GM18870 (cell line): ENCODE results near the gene SEMA5A.
"Not testable (repeated sequence)": the region's sequence is repeated elsewhere in the genome, so short reads cannot be mapped to it uniquely, and the experiment has no call there.

Experiments
- ATAC-seq: cut with Tn5 transposase; IDR thresholded peaks from one replicate; pipeline ENCODE4 v1.9.1; 2021; ENCODE audit warnings: moderate library complexity; ENCODE audit not compliant: unreplicated experiment

The SEMA5A gene

GRCh38 chr5:9411142-9411541 lies 134.7 kb downstream of the SEMA5A start:
- ATAC-seq = no peak

DNA sequence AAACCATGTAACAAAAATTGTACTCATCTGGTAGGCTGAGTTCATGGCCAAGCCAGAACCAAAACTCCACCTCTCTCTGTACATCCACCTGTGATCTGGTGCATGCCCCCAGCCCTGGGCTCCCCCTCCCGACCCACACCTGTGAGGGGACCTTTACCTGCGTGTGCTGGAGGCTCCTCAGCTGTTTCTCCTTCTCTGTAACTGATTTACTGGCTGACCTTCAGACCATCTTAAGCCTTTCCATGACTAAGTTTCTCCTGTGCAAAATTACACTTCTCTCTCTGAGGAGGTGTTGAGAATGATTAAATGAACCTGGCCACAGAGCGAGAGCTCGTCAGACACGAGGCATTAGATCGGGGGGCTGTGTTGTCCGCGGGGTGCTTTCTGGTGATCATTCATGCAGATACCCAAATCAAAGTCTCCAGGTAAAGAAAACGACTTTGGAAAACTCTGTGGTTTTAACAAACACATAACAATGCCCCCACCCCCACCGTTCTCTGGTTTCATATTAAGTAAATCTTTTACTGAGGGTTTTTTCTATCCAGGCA lies 136.4 kb downstream of the SEMA5A start:
- no peak for ATAC-seq

- ATAC-seq = no peak
Observed at GRCh38 chr5:9408964-9409363, 136.9 kb downstream of the SEMA5A start.

DNA sequence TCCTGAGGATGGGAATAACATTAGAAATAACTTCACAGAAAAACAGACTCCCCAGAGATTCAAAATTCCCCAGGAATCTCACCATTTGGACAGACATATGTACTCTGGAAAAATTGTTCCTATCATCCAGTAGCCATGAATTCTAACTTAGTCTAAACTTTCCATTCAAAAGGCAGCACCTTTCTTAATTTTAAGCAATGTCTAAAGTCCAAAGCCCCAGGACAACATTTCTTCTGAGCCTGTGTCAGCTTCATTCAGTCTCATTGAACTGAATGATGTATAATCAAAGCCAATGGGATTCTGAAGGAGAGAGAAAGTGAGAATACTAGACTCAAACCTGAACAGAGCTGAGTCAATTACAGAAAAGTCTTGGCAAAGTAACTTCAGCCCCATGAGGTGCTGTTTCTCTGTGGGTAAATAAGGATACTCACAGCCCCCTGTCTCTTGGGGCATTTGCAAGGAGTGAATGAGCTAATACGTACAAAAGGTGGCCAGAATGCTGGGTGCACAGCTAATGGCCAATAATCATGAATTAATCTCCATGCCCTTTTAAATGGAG lies 140.6 kb downstream of the SEMA5A start:
- ATAC-seq = peak; percentile 90

DNA sequence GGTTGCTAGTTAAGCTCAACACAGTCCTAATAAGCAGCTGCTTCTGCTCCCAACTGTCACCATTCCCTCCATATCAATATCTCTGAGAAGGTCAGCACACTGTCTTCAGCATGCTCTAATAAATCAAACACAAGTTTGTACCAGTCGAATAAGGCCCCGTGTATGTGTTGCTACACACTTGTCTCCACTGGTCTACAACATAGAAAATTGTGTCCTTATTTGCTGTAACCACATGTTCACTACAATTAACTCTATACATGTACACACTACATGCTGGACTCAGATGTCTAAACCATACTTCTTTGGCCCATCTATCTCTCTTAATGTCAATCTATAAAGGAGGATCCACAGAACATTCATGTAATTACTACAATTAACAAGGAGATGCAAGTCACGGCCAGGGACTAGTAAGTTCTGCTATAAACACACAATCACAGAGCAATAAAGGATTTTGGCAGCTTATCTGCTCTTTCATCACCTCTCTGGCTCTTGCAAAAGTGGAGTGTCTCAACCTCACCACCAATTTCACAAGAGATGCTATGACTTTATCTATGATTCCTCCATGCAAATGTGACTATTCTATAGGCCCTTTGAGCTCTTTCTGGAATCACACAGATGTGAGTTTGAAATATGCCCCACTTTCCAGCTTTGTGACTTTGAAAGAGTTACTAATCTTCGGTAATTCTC lies 143.9 kb downstream of the SEMA5A start:
- ATAC-seq = no peak

- ATAC-seq = not testable (repeated sequence)
Observed at GRCh38 chr5:9399783-9400182, 146.1 kb downstream of the SEMA5A start.

GRCh38 chr5:9399094-9399493 lies 146.8 kb downstream of the SEMA5A start:
- no peak for ATAC-seq

- ATAC-seq = no peak
Observed at GRCh38 chr5:9398227-9398626, 147.6 kb downstream of the SEMA5A start.

- ATAC-seq = no peak
Observed at GRCh38 chr5:9396285-9396770, 149.5 kb downstream of the SEMA5A start.

DNA sequence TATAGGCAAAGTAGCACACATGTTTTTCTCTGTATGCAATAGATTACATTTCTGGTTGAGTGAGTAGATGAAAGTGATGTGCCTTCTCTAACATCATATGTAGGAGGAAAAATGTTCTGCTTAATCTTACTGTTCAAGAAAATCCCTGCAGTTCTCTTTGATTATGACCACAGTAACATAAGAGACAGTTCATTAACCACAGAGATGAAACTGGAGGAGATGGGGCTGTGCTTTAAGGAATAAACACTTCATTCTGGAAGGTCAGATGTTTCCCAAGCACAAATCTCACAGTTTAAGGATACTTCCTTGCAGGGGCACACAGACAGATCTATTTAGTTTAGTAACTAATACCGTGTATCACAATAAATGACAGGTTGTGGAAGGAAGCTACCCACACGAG lies 150.2 kb downstream of the SEMA5A start:
- ATAC-seq = no peak

DNA sequence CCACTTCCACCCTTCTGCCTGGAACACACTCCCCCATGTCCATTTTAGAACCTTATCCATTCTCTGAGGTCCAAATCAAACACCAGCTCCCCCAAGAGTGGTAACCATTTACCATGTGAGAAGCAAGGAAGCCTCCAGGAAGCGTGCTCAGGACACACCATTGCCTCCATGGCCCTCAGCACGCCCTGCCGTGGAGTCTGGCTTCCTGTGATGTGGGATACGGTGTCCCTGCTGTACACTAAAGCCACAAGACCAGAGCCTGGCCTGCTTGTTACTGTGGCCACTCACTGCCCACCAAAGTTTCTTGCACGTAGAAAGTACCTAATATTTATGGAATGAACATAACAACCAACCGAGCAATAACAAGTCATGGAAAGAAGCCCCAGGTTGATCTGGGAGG lies 151.7 kb downstream of the SEMA5A start:
- no peak for ATAC-seq

DNA sequence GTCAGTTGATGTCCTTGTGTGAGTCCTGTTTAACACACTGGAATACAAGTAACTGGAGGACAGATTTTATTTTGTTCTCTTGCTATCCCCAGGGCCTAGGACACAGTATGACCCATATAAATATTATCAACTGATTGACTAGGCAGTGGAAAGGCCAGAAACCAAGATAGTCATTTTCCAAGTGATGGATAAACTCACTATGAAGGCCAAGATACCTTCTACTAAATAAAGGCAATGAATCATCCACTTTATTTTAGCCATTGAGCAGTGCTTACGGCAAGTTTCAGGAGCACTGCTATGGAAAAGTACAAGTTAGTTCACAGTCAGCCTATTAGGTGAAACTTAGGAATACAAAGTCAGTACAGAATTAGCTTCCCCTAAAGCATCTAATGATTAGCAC lies 153.2 kb downstream of the SEMA5A start:
- ATAC-seq = no peak

DNA sequence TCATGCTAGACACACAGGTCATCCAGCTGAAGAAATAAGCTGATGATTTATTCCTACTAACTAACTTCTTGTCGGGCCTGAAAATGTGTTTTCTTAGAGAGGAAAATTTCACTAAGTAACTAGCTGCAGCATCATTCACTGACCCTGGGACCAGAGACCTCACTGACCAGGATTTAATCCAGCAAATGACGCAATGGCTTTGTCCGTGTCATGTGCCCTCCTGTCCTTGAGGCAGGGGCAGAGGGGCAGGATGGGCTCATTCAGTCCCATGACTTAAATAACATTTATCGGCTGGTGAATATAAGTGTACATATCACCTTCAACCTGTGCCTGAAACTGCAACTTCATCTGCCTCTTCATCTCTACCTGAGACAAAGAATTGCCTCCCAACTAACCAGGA lies 154.8 kb downstream of the SEMA5A start:
- ATAC-seq = no peak

GRCh38 chr5:9390113-9390512 lies 155.8 kb downstream of the SEMA5A start:
- no peak for ATAC-seq

GRCh38 chr5:9388941-9389674 lies 156.8 kb downstream of the SEMA5A start:
- ATAC-seq = no peak

DNA sequence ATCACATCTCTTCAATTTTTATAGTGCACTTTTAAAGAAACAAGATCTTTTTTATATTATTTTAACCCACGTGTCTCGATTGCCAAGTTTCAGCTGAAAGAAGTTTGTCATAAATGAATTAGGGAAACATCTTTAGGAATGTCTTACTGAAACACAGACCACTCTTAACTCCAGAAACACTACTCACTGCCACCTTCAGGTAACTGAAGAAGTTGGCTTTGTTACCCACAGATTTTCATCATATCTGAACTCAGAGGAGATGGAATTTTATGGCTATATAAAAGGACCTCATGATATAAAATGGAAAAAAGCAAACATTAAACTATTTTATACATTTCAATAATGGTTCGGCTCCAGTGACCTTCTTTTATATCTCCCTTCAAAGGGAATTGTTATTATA lies 158.0 kb downstream of the SEMA5A start:
- no peak for ATAC-seq

- no peak for ATAC-seq
Observed at GRCh38 chr5:9386945-9387344, 158.9 kb downstream of the SEMA5A start.

DNA sequence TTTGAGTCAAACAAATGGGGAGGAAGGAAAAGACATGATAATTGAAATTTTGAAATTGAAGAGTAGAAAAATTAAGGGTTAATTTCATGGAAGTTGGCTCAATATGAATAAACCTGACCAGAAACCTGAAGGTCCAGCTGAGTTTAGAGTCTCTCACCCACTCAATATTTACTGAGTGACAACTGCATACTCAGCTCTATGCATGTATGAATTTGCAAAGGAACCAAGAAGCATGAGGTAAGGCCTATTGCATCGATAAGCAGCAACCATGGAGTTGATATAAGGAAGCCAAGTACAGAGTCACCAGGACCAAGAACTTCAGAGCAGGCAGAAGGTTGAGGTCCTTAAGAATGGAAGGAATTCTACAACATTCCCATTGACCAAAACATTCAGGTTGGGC lies 163.4 kb downstream of the SEMA5A start:
- ATAC-seq = no peak

- peak; percentile 92 for ATAC-seq
Observed at GRCh38 chr5:9381464-9381863, 164.4 kb downstream of the SEMA5A start.

DNA sequence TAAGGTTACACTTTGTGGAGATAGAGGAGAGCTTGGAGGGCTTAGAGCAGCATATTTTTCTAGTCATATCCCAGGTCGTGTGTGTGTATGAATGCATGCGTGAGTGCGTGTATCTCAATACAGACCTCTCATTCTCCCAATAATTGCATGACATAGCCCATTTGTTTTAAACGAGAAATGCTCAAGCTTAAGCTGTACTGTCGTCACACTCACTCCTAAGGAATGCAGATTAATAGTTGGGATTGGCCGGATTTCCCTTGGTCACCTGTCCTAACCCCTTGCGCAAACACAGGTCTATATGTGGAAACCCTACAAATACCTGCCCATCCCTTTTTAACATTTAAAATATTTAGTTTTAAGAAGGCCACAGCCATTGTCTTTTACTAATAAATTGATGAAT lies 165.8 kb downstream of the SEMA5A start:
- ATAC-seq = no peak

DNA sequence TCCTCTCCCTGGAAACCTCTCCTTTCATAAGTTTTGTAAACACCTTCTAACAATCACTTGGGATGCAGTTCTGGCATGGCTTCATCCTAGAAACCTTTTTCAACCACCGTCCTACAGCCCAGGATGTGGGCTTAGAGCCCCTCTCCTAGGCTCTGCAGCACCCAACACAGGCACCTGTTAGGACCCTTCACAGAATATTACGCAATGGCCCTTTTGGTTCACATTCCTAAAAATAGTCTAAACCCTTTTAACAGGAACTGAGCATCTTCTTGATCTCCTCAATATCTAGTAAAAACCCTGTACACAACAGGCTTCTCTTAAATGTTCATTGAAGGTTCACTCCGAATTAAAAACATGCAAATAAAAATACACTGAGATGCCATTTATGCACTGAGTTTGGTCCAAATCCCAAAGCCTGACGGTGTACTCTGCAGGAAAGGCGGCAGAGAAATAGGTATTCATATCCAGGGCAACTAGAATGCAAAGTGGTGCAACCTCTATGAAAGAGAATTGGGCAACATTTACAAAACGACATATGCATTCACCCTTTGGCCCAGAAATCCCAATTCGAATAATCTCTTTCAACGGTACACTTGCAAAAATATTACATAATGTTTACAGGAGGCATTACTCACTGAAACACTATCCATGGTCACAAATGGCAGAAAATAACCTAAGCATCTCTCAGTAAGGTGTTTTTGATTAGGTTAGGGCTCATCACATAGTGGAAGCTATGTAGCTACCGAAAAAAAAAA lies 169.3 kb downstream of the SEMA5A start:
- ATAC-seq = no peak
